ENCODE measurements around the gene NTSR1. TPM values are rescaled to one million over a fixed set of nuclear protein-coding genes. Genes with fewer than 3 reads are reported as not detected.

Gene NTSR1
- polyA plus RNA-seq, 3 donors = 0.35 to 2.5 (median 0.40) TPM

GRCh38 chr20:62769346-62770071 is 60.9 kb downstream of the NTSR1 start:
- Histone ChIP-seq H3K27me3 (ENCODE audit: control insufficient read depth in 2 of 2, insufficient read depth in 2 of 2, low read length in 2 of 2) (no peaks in the 10 kb centered on the region), H3K79me2 (ENCODE audit: insufficient read depth, low read length) (no peaks in the 10 kb centered on the region), H3K9ac (ENCODE audit: insufficient read depth, low read length, poor library complexity, severe bottlenecking) (no peak overlapping the region), H4K20me1 (ENCODE audit: insufficient read depth, low read length) (no peaks in the 10 kb centered on the region), H3K4me3 (replicated peaks in 1 of 3; ENCODE audit: low read depth in 2 of 3, low read length in 3 of 3) (no peak overlapping the region), H3K36me3 (replicated peaks in 1 of 2; ENCODE audit: control insufficient read depth in 1 of 2, insufficient read depth in 2 of 2, low read length in 2 of 2) (no peaks in the 10 kb centered on the region), H3K9me3 (replicated peaks in 1 of 2; ENCODE audit: control insufficient read depth in 1 of 2, insufficient read depth in 1 of 2, low read length in 2 of 2) (no peaks in the 10 kb centered on the region), H3K27ac (ENCODE audit: low read depth in 1 of 2, low read length in 2 of 2) (no peak overlapping the region), H3K4me1 (ENCODE audit: control insufficient read depth in 1 of 2, insufficient read depth in 2 of 2, low read length in 2 of 2) (peaks cover 19 to 25% of the 10 kb centered on the region in 2 donors), H2AFZ (ENCODE audit: insufficient read depth, low read depth, low read length, poor library complexity, severe bottlenecking) (no peak overlapping the region), H3K4me2 (replicated peaks; ENCODE audit: extremely low read depth, low read length, poor library complexity, severe bottlenecking) (no peak overlapping the region)
- no peak for DNase-seq
- Mint-ChIP-seq H3K4me1 (peaks cover 27% of the 10 kb centered on the region), H3K4me3 (no peak overlapping the region), H3K27ac (peak overlapping the region in 2 of 7 donors; percentile 55 to 68), H3K27me3 (ENCODE audit: low read depth in 3 of 3) (peaks cover 3 to 16% (median 10%) of the 10 kb centered on the region in 3 donors), H3K9me3 (no peaks in the 10 kb centered on the region), H3K36me3 (no peaks in the 10 kb centered on the region)
- intact Hi-C loops (cut with micrococcal nuclease) = no loop called here
- 93% methylated on average over 7 of the region's 16 CpGs for WGBS (ENCODE audit: insufficient coverage)
- TF ChIP-seq, protein P1, sequence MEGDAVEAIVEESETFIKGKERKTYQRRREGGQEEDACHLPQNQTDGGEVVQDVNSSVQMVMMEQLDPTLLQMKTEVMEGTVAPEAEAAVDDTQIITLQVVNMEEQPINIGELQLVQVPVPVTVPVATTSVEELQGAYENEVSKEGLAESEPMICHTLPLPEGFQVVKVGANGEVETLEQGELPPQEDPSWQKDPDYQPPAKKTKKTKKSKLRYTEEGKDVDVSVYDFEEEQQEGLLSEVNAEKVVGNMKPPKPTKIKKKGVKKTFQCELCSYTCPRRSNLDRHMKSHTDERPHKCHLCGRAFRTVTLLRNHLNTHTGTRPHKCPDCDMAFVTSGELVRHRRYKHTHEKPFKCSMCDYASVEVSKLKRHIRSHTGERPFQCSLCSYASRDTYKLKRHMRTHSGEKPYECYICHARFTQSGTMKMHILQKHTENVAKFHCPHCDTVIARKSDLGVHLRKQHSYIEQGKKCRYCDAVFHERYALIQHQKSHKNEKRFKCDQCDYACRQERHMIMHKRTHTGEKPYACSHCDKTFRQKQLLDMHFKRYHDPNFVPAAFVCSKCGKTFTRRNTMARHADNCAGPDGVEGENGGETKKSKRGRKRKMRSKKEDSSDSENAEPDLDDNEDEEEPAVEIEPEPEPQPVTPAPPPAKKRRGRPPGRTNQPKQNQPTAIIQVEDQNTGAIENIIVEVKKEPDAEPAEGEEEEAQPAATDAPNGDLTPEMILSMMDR (IDR thresholded peaks at IDR 0.05) = no peak

- Mint-ChIP-seq H3K4me3 (no peak overlapping the region), H3K9me3 (no peaks in the 10 kb centered on the region), H3K36me3 (no peaks in the 10 kb centered on the region), H3K4me1 (peaks cover 35% of the 10 kb centered on the region), H3K27me3 (ENCODE audit: low read depth in 3 of 3) (peaks cover 3 to 13% (median 9%) of the 10 kb centered on the region in 3 donors), H3K27ac (no peak overlapping the region)
- Histone ChIP-seq H3K9ac (ENCODE audit: insufficient read depth, low read length, poor library complexity, severe bottlenecking) (no peak overlapping the region), H3K27ac (ENCODE audit: low read depth in 1 of 2, low read length in 2 of 2) (no peak overlapping the region), H3K4me2 (replicated peaks; ENCODE audit: extremely low read depth, low read length, poor library complexity, severe bottlenecking) (no peak overlapping the region), H3K4me1 (ENCODE audit: control insufficient read depth in 1 of 2, insufficient read depth in 2 of 2, low read length in 2 of 2) (peaks cover 27 to 33% of the 10 kb centered on the region in 2 donors), H3K79me2 (ENCODE audit: insufficient read depth, low read length) (no peaks in the 10 kb centered on the region), H3K9me3 (replicated peaks in 1 of 2; ENCODE audit: control insufficient read depth in 1 of 2, insufficient read depth in 1 of 2, low read length in 2 of 2) (no peaks in the 10 kb centered on the region), H3K36me3 (replicated peaks in 1 of 2; ENCODE audit: control insufficient read depth in 1 of 2, insufficient read depth in 2 of 2, low read length in 2 of 2) (no peaks in the 10 kb centered on the region), H4K20me1 (ENCODE audit: insufficient read depth, low read length) (no peaks in the 10 kb centered on the region), H3K4me3 (replicated peaks in 1 of 3; ENCODE audit: low read depth in 2 of 3, low read length in 3 of 3) (no peak overlapping the region), H2AFZ (ENCODE audit: insufficient read depth, low read depth, low read length, poor library complexity, severe bottlenecking) (no peak overlapping the region), H3K27me3 (ENCODE audit: control insufficient read depth in 2 of 2, insufficient read depth in 2 of 2, low read length in 2 of 2) (no peaks in the 10 kb centered on the region)
- WGBS (ENCODE audit: insufficient coverage) = 93% methylated on average over 13 of the region's 20 CpGs
- intact Hi-C loops (cut with micrococcal nuclease) = no loop called here
- DNase-seq = no peak
- TF ChIP-seq, protein P1 (IDR thresholded peaks at IDR 0.05) = no peak
These were observed 61.7 kb downstream of the NTSR1 start for GRCh38 chr20:62770111-62770910.
